WTC11 (cell line): ENCODE measurements around the gene SNRNP35. TPM values are rescaled to one million over a fixed set of nuclear protein-coding genes. Genes with fewer than 3 reads are reported as not detected.

ENCODE experiments used
- ATAC-seq: fragments of 200-7000 bp; cut with Tn5 transposase; 2 replicates; pipeline ENCODE4 v1.10.0; 2021; ENCODE audit warnings: mild to moderate bottlenecking, moderate library complexity
- CTCF ChIA-PET: fragments of 300-600 bp; sonication (Branson Sonifier 250); formaldehyde crosslinking; loops from one replicate; lab custom pipeline; 2021; ENCODE audit warnings: antibody characterized with exemption; lab: Charles Lee
- POLR2A ChIA-PET: fragments of 350-600 bp; sonication (Branson Sonifier 250); formaldehyde crosslinking; loops from one replicate; lab custom pipeline; 2021; ENCODE audit warnings: antibody characterized with exemption; lab: Charles Lee
- DNase-seq: peaks from one replicate; pipeline ENCODE4 v3.0.0; 2021; ENCODE audit warnings: low spot score
- H3K27ac Mint-ChIP-seq: 2 replicates; pipeline ENCODE4 v1.8.0; 2021; ENCODE audit warnings: mixed read lengths
- H3K27me3 Mint-ChIP-seq: 2 replicates; pipeline ENCODE4 v1.8.0; 2021; ENCODE audit warnings: low read depth, mild to moderate bottlenecking, moderate library complexity, mixed read lengths
- H3K36me3 Mint-ChIP-seq: 2 replicates; pipeline ENCODE4 v1.8.0; 2021; ENCODE audit warnings: mixed read lengths
- H3K4me1 Mint-ChIP-seq: 2 replicates; pipeline ENCODE4 v1.8.0; 2022; ENCODE audit warnings: mixed read lengths
- H3K4me3 Mint-ChIP-seq: 2 replicates; pipeline ENCODE4 v1.8.0; 2021; ENCODE audit warnings: mild to moderate bottlenecking, moderate library complexity, mixed read lengths
- H3K9me3 Mint-ChIP-seq: 2 replicates; pipeline ENCODE4 v1.8.0; 2021; ENCODE audit warnings: mixed read lengths
- AR ChIP-seq: fragments of 250-450 bp; sonication (Bioruptor Pico); IDR thresholded peaks from 2 replicates; pipeline ENCODE4 v1.9.0; 2021; ENCODE audit warnings: mild to moderate bottlenecking
- ELF4 ChIP-seq: sonication (generic); formaldehyde crosslinking; IDR thresholded peaks from 2 replicates; pipeline ENCODE4 v1.8.1; 2022; ENCODE audit warnings: low read depth, mild to moderate bottlenecking, moderate library complexity, missing genetic modification reagents
- ETV6 ChIP-seq: sonication (generic); formaldehyde crosslinking; IDR thresholded peaks from 2 replicates; pipeline ENCODE4 v1.8.1; 2022; ENCODE audit warnings: mild to moderate bottlenecking, missing genetic modification reagents
- FOXK1 ChIP-seq: sonication (generic); formaldehyde crosslinking; IDR thresholded peaks from 2 replicates; pipeline ENCODE4 v1.8.0; 2022; ENCODE audit warnings: mild to moderate bottlenecking, moderate library complexity, missing genetic modification reagents
- HMGA2 ChIP-seq: fragments of 250-450 bp; sonication (Bioruptor Pico); IDR thresholded peaks from 2 replicates; pipeline ENCODE4 v1.4.0; 2021; ENCODE audit warnings: mild to moderate bottlenecking, moderate library complexity
- HMGXB4 ChIP-seq: sonication (generic); formaldehyde crosslinking; IDR thresholded peaks from 2 replicates; pipeline ENCODE4 v1.8.1; 2023; ENCODE audit warnings: mild to moderate bottlenecking, moderate library complexity, missing genetic modification reagents
- JUN ChIP-seq: sonication (generic); formaldehyde crosslinking; IDR thresholded peaks from 2 replicates; pipeline ENCODE4 v1.8.0; 2023; ENCODE audit warnings: mild to moderate bottlenecking, missing genetic modification reagents
- KAT7 ChIP-seq: sonication (generic); formaldehyde crosslinking; IDR thresholded peaks from 2 replicates; pipeline ENCODE4 v1.8.1; 2023; ENCODE audit warnings: missing genetic modification reagents, mild to moderate bottlenecking, borderline replicate concordance
- PRDM15 ChIP-seq: sonication (generic); formaldehyde crosslinking; IDR thresholded peaks from 2 replicates; pipeline ENCODE4 v1.8.0; 2022; ENCODE audit warnings: missing genetic modification reagents
- PREB ChIP-seq: sonication (generic); formaldehyde crosslinking; IDR thresholded peaks from 2 replicates; pipeline ENCODE4 v1.8.1; 2022; ENCODE audit warnings: mild to moderate bottlenecking, missing genetic modification reagents, moderate library complexity, borderline replicate concordance
- PRRX2 ChIP-seq: fragments of 250-450 bp; sonication (Bioruptor Pico); IDR thresholded peaks from 2 replicates; pipeline ENCODE4 v1.8.0; 2021; ENCODE audit warnings: mild to moderate bottlenecking
- SOX15 ChIP-seq: fragments of 250-450 bp; sonication (Bioruptor Pico); IDR thresholded peaks from 2 replicates; pipeline ENCODE4 v1.9.0; 2021; ENCODE audit warnings: mild to moderate bottlenecking
- TCF7 ChIP-seq: sonication (generic); formaldehyde crosslinking; IDR thresholded peaks from 2 replicates; pipeline ENCODE4 v1.8.0; 2022; ENCODE audit warnings: mild to moderate bottlenecking, low read depth, missing genetic modification reagents, moderate library complexity
- ZNF281 ChIP-seq: sonication (generic); formaldehyde crosslinking; IDR thresholded peaks from 2 replicates; pipeline ENCODE4 v1.8.0; 2023; ENCODE audit warnings: mild to moderate bottlenecking, missing genetic modification reagents
- ZNF512 ChIP-seq: sonication (generic); formaldehyde crosslinking; IDR thresholded peaks from 2 replicates; pipeline ENCODE4 v1.8.1; 2022; ENCODE audit warnings: missing genetic modification reagents, borderline replicate concordance
- ZNF532 ChIP-seq: fragments of 250-450 bp; sonication (Bioruptor Pico); IDR thresholded peaks from 2 replicates; pipeline ENCODE4 v1.9.0; 2021; ENCODE audit warnings: mild to moderate bottlenecking, borderline replicate concordance
- ZSCAN18 ChIP-seq: fragments of 250-450 bp; sonication (Bioruptor Pico); IDR thresholded peaks from 2 replicates; pipeline ENCODE4 v2.1.2; 2022; ENCODE audit warnings: mild to moderate bottlenecking, moderate library complexity
- total RNA-seq: library from RNA; stranded (reverse); gene quantifications from 3 replicates; pipeline ENCODE4 v1.2.3, GENCODE V29; 2021

The SNRNP35 gene
- total RNA-seq, 1 experiment from 2014 or later = 20.0 TPM

- peaks cover 3% of the 10 kb centered on the region for H3K4me1 Mint-ChIP-seq
- H3K27me3 Mint-ChIP-seq = peaks cover 16% of the 10 kb centered on the region
- no peaks in the 10 kb centered on the region for H3K36me3 Mint-ChIP-seq
- TF ChIP-seq PRRX2 (no peak), PRDM15 (CRISPR knock-in tag) (no peak), AR (CRISPR knock-in tag) (no peak), ETV6 (no peak), ELF4 (no peak), FOXK1 (CRISPR knock-in tag) (no peak), ZNF532 (CRISPR knock-in tag) (no peak), SOX15 (CRISPR knock-in tag) (no peak), TCF7 (CRISPR knock-in tag) (no peak), JUN (CRISPR knock-in tag) (no peak), ZNF281 (no peak), ZSCAN18 (CRISPR knock-in tag) (no peak), PREB (no peak), HMGA2 (CRISPR knock-in tag) (no peak), KAT7 (no peak), HMGXB4 (CRISPR knock-in tag) (no peak), ZNF512 (CRISPR knock-in tag) (no peak)
- TF ChIP-seq, all 79 proteins: peak for 0
- ATAC-seq = no peak
- ChIA-PET CTCF (no interaction called here), POLR2A (no interaction called here)
- Mint-ChIP-seq H3K27ac (no peak overlapping the region), H3K9me3 (no peaks in the 10 kb centered on the region), H3K4me3 (no peak overlapping the region)
- DNase-seq = no peak
Measured at GRCh38 chr12:123441523-123442164, 16.3 kb upstream of the SNRNP35 start.
